Activated effector memory CD4-positive, alpha-beta T cell treated with Interleukin-2 at 50 U/mL for 16 hours (primary cell): ENCODE results near the gene KIF3C.
"Not testable (repeated sequence)": the region's sequence is repeated elsewhere in the genome, so short reads cannot be mapped to it uniquely, and the experiment has no call there.

ENCODE experiments used
- DNase-seq: peaks from one replicate; pipeline ENCODE4 v3.0.0-alpha.2; 2020

KIF3C gene

GRCh38 chr2:25998816-25999383, 16.6 kb upstream of the KIF3C start:
- not testable (repeated sequence) for DNase-seq

GRCh38 chr2:25996844-25997243, 14.5 kb upstream of the KIF3C start:
- no peak for DNase-seq

- no peak for DNase-seq
Observed at GRCh38 chr2:25994509-25994908, 12.2 kb upstream of the KIF3C start.

- no peak for DNase-seq
Observed at GRCh38 chr2:25993049-25993448, 10.8 kb upstream of the KIF3C start.

- no peak for DNase-seq
Observed at GRCh38 chr2:25992556-25992955, 10.3 kb upstream of the KIF3C start.

DNA sequence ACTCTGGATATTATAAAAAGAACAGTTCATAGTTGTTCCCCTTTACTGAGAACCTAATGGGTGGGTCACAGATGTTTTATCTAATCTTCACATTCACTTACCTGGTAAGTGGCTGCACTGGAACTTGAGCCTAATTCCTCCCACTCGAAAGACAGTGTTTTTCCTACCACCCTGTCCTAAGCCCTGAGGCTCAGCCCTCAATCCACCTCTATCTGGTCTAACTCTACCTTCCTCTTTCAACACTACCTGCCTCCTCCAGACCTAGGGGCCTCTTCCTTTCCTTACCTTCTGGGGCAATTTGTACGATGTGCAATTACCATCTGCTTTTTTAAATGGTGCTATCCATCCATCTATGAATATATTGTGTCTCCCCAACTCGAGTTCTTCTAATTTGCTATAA, 9.7 kb upstream of the KIF3C start:
- no peak for DNase-seq

GRCh38 chr2:25989154-25989553, 6.9 kb upstream of the KIF3C start:
- no peak for DNase-seq

DNA sequence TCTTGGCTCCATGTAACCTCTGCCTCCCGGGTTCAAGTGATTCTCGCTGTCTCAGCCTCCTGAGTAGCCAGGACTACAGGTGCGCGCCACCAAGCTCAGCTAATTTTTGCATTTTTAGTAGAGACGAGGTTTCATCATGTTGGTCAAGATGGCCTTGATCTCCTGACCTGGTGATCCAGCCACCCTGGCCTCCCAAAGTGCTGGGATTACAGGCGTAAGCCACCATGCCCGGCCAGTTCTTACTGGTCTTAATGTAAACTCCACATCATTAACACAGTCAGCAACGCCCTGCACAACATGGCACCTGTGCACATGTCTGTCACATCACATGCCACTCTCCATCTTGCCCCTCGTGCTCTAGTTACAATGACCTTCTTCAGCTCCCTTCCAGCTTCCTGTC, 5.8 kb upstream of the KIF3C start:
- DNase-seq = no peak

DNA sequence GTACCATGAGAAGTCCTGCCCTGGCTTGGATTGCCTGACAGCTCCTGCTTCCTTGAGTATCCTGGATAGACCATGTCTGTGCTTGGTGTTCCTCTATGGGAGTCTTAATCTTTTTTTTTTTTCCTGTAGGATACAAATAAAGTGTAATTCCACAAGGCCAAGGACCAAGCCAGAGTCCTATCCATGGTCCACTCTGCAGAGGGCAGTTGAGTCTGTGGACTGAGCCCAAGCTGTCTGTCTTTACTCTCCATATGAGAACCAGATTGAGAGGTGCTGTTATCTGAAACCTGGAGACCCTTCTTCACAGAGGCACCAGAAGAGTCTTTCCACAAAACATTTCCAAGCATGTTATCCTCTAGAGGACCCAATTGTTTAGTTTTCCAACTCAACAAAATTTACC, 1.4 kb upstream of the KIF3C start:
- DNase-seq = no peak

GRCh38 chr2:25982968-25983280, 627 bp upstream of the KIF3C start:
- DNase-seq = no peak

GRCh38 chr2:25981596-25982272, 563 bp downstream of the KIF3C start:
- DNase-seq = no peak

DNA sequence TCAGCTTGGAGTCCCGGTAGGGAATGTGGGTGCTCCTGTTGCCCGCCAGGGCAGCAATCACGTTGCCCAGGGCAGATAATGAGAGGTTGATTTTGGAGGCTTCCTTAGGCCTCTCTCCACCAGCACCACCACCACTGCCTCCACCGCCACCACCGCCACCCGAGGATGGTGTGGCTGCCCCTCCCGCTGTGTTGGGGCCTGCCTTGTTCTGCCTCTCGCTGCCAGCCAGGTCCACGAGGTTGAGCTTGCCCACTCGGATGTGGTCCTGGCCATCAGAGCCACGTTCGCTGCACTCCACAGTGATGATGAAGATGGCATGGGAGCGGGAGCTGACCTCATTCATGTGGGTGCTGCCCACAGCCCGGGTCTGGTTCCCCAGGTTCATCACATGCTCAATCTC, 1.3 kb downstream of the KIF3C start:
- DNase-seq = no peak

- no peak for DNase-seq
Observed at GRCh38 chr2:25980076-25980887, 2.0 kb downstream of the KIF3C start.

GRCh38 chr2:25979001-25979400, 3.3 kb downstream of the KIF3C start:
- DNase-seq = no peak

GRCh38 chr2:25977768-25978167, 4.5 kb downstream of the KIF3C start:
- no peak for DNase-seq

DNA sequence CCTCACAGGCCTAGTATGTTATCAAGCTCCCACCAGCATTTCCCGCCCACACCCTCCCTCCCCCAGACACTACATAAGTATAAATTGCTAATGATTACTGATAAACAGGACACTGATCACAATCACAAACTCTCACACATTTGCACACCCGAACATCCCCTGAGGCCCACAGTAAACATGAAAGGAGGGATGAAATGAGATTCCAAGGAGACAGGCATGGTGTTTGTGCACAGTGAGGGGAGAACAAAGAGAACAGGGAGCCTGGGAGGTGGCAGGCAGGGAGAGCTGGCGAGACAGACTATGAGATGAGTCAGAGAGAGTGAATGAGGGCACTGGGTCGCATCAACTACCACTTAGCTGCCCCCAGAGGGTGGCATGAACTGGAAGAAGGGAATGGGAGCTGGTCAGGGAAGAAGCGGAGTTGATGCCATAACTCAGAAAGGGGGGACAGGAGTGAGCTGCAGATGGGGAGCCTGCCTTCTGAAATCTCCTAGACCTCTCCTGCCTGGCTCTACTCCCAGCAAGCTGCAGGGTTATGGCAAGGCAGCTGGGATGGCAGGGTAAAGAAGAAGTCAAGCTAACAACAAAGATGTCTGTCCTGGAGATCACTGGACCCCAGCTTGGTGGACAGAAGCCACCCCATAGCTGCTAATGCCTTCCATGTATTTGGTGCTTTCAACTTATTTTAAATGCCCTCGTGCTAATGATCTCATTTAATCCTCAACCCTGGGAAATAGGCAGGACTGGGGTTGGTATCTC, 5.1 kb downstream of the KIF3C start:
- DNase-seq = no peak

DNA sequence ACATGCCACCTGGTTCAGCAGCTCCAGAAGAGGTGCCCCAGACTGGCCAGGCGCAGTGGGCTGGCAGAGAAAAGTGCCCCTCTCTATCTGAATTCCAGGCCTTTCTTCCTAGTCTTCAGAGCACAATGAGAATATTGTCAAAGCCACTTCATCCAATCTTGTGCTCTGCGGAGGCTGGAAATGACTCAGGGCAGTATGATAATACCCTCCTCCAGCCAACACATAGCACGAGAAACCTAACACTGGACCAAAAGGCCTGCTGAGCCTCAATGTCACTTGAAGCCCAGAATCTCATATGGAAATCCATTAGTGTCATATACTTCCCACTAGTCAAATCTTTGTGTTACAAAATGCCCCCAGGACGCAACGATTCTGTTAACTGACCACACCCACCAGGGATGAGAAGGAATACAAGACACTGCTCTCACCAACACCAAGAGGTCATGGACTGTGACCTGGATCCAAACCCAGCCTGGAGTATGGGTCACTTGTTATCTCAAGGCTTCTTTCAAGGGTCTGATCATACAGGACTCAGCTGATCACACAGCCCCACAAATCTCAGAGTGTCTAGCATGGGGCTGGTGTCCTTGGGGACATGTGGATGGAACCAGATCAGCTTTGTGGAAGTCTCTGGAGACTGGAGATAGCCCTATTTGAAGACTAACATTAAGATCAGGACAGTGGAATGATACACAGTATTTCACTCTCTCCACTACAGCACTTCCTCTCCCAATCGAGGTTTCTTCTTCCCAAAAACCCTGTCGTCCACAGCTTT, 10.1 kb downstream of the KIF3C start:
- DNase-seq = no peak

DNA sequence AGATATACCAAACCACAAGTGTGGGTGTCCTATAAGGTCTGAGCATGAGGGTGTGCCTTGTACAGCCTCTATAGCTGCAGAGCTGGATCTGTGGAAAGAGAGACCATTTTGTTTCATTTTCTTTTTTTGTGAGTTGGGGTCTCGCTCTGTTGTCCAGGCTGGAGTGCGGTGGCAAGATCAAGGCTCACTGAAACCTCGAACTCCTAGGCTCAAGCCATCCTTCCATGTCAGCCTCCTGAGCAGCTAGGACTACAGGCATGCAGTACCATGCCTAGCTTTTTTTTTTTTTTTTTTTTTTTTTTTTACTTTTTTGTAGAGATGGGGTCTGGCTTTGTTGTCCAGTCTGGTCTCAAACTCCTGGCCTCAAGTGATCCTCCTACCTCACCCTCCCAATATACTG, 10.7 kb downstream of the KIF3C start:
- DNase-seq = no peak

DNA sequence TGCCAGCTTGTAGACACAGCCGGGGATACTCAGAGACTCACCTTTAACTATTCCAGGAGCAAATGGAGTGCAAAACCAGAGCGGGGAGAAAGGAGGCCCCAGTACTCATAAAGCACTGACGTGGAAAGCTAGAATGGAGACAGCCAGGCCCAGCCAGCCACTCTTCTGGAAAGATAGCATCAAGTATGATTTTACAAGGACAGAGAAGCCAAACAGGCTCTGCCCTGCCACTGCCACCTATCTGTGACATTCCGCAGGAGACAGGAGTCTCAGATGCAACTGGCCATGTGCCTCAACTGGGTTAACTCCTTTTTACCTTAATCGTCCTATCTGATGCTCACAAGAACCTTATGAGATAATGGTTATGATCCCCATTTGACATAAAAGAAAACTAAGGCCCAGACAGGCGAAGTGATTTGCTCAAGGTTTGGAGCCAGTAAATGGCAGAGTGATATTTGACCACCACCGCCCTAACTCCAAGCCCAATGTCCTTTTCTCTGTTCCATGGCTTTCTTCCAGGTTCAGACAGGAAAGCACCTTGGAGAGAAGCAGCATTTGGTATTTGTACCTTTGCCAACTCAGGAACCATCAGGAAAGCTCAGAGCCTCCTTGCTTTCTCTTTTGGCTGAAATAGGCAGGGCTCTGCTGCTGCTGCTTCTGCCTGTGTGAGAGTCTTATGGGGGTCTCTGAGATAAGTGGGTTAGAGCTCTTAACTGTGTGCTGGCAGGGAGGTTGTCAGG, 15.6 kb downstream of the KIF3C start:
- DNase-seq = no peak

GRCh38 chr2:25964891-25965290, 17.4 kb downstream of the KIF3C start:
- DNase-seq = no peak

DNA sequence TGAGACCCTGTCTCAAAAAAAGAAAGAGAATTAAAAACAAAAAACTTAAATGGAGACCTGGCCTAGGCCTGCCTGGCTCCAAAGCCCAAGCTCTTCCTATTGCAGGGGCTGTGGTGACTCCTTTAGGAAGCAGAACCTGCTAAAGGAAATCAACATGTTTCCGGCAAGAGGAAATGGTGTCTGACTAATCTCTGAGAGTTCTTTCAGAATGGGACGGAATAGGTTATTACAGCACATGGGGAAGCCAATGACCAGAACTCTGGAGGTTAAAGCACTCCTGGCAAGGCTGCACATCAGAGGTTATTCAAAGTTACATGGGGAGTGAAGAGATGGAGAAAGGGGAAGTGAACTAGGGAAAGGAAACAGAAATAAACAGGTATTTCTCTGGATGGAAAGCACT, 21.4 kb downstream of the KIF3C start:
- no peak for DNase-seq

- DNase-seq = no peak
Observed at GRCh38 chr2:25960396-25960795, 21.9 kb downstream of the KIF3C start.
